DOHH2 (cell line): ENCODE measurements around the gene ARID3A.

ENCODE experiments used
- H3F3A ChIP-seq: fragments of 200-600 bp; sonication (generic), shearing (Covaris generic); 2 replicates; pipeline ENCODE4 v1.6.0; 2016; ENCODE audit warnings: antibody characterized with exemption, mild to moderate bottlenecking; ENCODE audit not compliant: control insufficient read depth, insufficient read depth
- H3K27ac ChIP-seq: fragments of 200-600 bp; sonication (generic); 2 replicates; pipeline ENCODE4 v1.5.1; 2014; ENCODE audit warnings: low read depth, mild to moderate bottlenecking, low read length, moderate library complexity
- H3K27me3 ChIP-seq: fragments of 200-600 bp; sonication (generic); 2 replicates; pipeline ENCODE4 v1.6.1; 2014; ENCODE audit warnings: mild to moderate bottlenecking, low read length, mixed read lengths; ENCODE audit not compliant: control insufficient read depth
- H3K36me3 ChIP-seq: fragments of 200-600 bp; sonication (generic); 2 replicates; pipeline ENCODE4 v1.6.1; 2014; ENCODE audit warnings: mild to moderate bottlenecking, low read length, moderate library complexity, mixed read lengths; ENCODE audit not compliant: control insufficient read depth
- H3K4me1 ChIP-seq: fragments of 200-600 bp; sonication (generic); 2 replicates; pipeline ENCODE4 v1.6.1; 2014; ENCODE audit warnings: mild to moderate bottlenecking, low read length, mixed read lengths; ENCODE audit not compliant: control insufficient read depth
- H3K4me2 ChIP-seq: fragments of 200-600 bp; sonication (generic); 2 replicates; pipeline ENCODE4 v1.6.0; 2014; ENCODE audit warnings: mild to moderate bottlenecking, low read length, moderate library complexity
- H3K4me3 ChIP-seq: fragments of 200-600 bp; sonication (generic); 2 replicates; pipeline ENCODE4 v1.5.1; 2014; ENCODE audit warnings: mild to moderate bottlenecking, low read length, mixed read lengths
- H3K79me2 ChIP-seq: fragments of 200-600 bp; sonication (generic); 2 replicates; pipeline ENCODE4 v1.6.1; 2014; ENCODE audit warnings: mild to moderate bottlenecking, low read length, mixed read lengths; ENCODE audit not compliant: control insufficient read depth
- H3K9me2 ChIP-seq: fragments of 200-600 bp; sonication (generic); replicated peaks from 2 replicates; pipeline ENCODE4 v1.6.1; 2014; ENCODE audit warnings: mild to moderate bottlenecking, low read length, mixed read lengths; ENCODE audit not compliant: control insufficient read depth
- H3K9me3 ChIP-seq: fragments of 200-600 bp; sonication (generic); 2 replicates; pipeline ENCODE4 v1.6.1; 2014; ENCODE audit warnings: antibody characterized with exemption, low read length, mixed read lengths; ENCODE audit not compliant: control insufficient read depth, insufficient read depth
- H4K20me1 ChIP-seq: fragments of 200-600 bp; sonication (generic); 2 replicates; pipeline ENCODE4 v1.6.0; 2014; ENCODE audit warnings: low read depth, mild to moderate bottlenecking, antibody characterized with exemption, low read length, moderate library complexity; ENCODE audit not compliant: control insufficient read depth, insufficient read depth
- EZH2phosphoT487 ChIP-seq: fragments of 200-600 bp; sonication (generic); IDR thresholded peaks from 2 replicates; pipeline ENCODE4 v1.6.1; 2017; ENCODE audit warnings: borderline replicate concordance, mild to moderate bottlenecking, antibody characterized with exemption, low read length, moderate library complexity, mixed read lengths
- TF ChIP-seq, protein P1 (sequence below): fragments of 200-600 bp; sonication (generic); IDR thresholded peaks from one replicate; pipeline ENCODE4 v1.5.1; 2014; ENCODE audit warnings: antibody characterized with exemption, mild to moderate bottlenecking, low read depth, low read length; ENCODE audit not compliant: poor library complexity, severe bottlenecking

The ARID3A gene

DNA sequence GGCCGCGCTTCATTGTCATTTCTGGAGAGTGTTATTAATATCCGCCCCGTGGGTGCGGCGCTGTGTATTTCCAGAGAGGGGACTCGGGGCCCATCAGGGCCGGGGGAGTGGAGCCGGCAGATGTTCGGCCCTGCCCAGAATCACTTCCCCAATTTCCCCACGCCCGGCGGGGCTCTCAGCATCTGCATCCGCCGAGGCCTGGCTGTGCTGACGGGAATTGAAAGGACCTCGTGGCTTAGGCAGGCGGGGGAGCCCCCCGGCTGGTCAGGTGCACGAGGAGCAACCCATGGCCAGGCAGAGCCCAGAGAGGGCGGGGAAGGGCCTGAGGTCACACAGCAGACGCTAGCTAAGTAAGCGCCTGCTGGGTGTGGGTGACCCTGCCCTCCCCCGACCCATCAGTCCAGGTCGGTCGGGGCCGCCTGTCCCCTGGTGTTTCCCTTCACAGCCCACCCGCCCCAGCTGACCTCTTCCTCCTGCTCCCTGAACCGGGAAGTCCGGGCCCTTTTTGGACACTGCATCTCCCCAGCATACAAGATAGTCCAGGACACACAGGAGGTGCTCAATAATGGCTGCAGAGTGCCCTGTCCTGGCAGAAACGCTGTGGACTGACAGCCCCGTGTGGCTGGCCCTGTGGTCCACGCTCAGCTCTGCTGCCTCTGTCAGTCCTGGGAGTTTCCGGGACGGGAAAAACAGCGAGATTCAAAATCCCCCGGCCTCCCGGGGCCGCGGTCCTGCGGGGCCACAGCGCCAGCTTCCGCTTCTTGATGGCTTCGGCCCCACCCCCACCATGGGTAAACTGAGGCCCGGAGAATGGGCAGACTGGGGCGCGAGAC, 22.1 kb downstream of the ARID3A start:
- Histone ChIP-seq H4K20me1 (no peaks in the 10 kb centered on the region; the same call in 1 of the 2 replicates), H3K9me3 (no peaks in the 10 kb centered on the region), H3K9me2 (no peaks in the 10 kb centered on the region), H3K79me2 (no peaks in the 10 kb centered on the region), H3K36me3 (no peaks in the 10 kb centered on the region), H3K4me1 (peaks cover 48% of the 10 kb centered on the region), H3K4me3 (peak overlapping the region; percentile 52), H3K27ac (peak overlapping the region; percentile 11; the same call in 1 of the 2 replicates), H3K27me3 (peaks cover 48% of the 10 kb centered on the region), H3K4me2 (peak overlapping the region; percentile 64), H3F3A (no peaks in the 10 kb centered on the region)
- no peak for TF ChIP-seq EZH2phosphoT487
- TF ChIP-seq, protein P1, sequence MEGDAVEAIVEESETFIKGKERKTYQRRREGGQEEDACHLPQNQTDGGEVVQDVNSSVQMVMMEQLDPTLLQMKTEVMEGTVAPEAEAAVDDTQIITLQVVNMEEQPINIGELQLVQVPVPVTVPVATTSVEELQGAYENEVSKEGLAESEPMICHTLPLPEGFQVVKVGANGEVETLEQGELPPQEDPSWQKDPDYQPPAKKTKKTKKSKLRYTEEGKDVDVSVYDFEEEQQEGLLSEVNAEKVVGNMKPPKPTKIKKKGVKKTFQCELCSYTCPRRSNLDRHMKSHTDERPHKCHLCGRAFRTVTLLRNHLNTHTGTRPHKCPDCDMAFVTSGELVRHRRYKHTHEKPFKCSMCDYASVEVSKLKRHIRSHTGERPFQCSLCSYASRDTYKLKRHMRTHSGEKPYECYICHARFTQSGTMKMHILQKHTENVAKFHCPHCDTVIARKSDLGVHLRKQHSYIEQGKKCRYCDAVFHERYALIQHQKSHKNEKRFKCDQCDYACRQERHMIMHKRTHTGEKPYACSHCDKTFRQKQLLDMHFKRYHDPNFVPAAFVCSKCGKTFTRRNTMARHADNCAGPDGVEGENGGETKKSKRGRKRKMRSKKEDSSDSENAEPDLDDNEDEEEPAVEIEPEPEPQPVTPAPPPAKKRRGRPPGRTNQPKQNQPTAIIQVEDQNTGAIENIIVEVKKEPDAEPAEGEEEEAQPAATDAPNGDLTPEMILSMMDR: no peak

GRCh38 chr19:948842-949496, 23.1 kb downstream of the ARID3A start:
- H3K36me3 ChIP-seq: no peaks in the 10 kb centered on the region
- no peak for TF ChIP-seq EZH2phosphoT487
- TF ChIP-seq, protein P1: no peak
- H3F3A ChIP-seq: no peaks in the 10 kb centered on the region
- H3K4me1 ChIP-seq: peaks cover 57% of the 10 kb centered on the region
- no peaks in the 10 kb centered on the region; the same call in 1 of the 2 replicates for H4K20me1 ChIP-seq
- H3K9me2 ChIP-seq: no peaks in the 10 kb centered on the region
- H3K27ac ChIP-seq: no peak overlapping the region
- no peak overlapping the region for H3K4me3 ChIP-seq
- no peak overlapping the region for H3K4me2 ChIP-seq
- H3K9me3 ChIP-seq: no peaks in the 10 kb centered on the region
- no peaks in the 10 kb centered on the region for H3K79me2 ChIP-seq
- peaks cover 59% of the 10 kb centered on the region for H3K27me3 ChIP-seq

- Histone ChIP-seq H3K27ac (no peak overlapping the region), H3K4me1 (peaks cover 57% of the 10 kb centered on the region), H3K36me3 (no peaks in the 10 kb centered on the region), H3K9me3 (no peaks in the 10 kb centered on the region), H3K27me3 (peaks cover 70% of the 10 kb centered on the region), H4K20me1 (no peaks in the 10 kb centered on the region; the same call in none of the 2 replicates), H3F3A (no peaks in the 10 kb centered on the region), H3K9me2 (no peaks in the 10 kb centered on the region), H3K4me2 (no peak overlapping the region), H3K79me2 (no peaks in the 10 kb centered on the region), H3K4me3 (no peak overlapping the region)
- no peak for TF ChIP-seq EZH2phosphoT487
- TF ChIP-seq, protein P1: no peak
Measured at GRCh38 chr19:950352-951066, 24.7 kb downstream of the ARID3A start.
